ENCODE measurements around the gene CCDC86.
A peak's percentile ranks its signal among the peaks of the same experiment; 100 is the strongest.

The CCDC86 gene

GRCh38 chr11:60830478-60831142, 11.3 kb upstream of the CCDC86 start:
- DNase-seq (ENCODE audit: low read depth in 1 of 2, low spot score in 1 of 2) = no peak

- peak; percentile 54 to 73 for DNase-seq (ENCODE audit: low read depth in 1 of 2, low spot score in 1 of 2)
Measured at GRCh38 chr11:60831143-60831500, 10.8 kb upstream of the CCDC86 start.

GRCh38 chr11:60831501-60832079, 10.3 kb upstream of the CCDC86 start:
- no peak for DNase-seq (ENCODE audit: low read depth in 1 of 2, low spot score in 1 of 2)

- DNase-seq (ENCODE audit: low read depth in 1 of 2, low spot score in 1 of 2) = no peak
Measured at GRCh38 chr11:60834742-60835533, 7.0 kb upstream of the CCDC86 start.

GRCh38 chr11:60835534-60835846, 6.4 kb upstream of the CCDC86 start:
- DNase-seq (ENCODE audit: low read depth in 1 of 2, low spot score in 1 of 2) = no peak

GRCh38 chr11:60836866-60837515, 4.9 kb upstream of the CCDC86 start:
- DNase-seq (ENCODE audit: low read depth in 1 of 2, low spot score in 1 of 2) = no peak

GRCh38 chr11:60838132-60838531, 3.8 kb upstream of the CCDC86 start:
- DNase-seq (ENCODE audit: low read depth in 1 of 2, low spot score in 1 of 2) = no peak

GRCh38 chr11:60840470-60841430, 1.2 kb upstream of the CCDC86 start:
- DNase-seq (ENCODE audit: low read depth in 1 of 2, low spot score in 1 of 2) = no peak

- DNase-seq (ENCODE audit: low read depth in 1 of 2, low spot score in 1 of 2) = no peak
Measured at GRCh38 chr11:60842668-60843600, 1.0 kb downstream of the CCDC86 start.

- DNase-seq (ENCODE audit: low read depth in 1 of 2, low spot score in 1 of 2) = no peak
Measured at GRCh38 chr11:60844045-60844869, 2.3 kb downstream of the CCDC86 start.

- DNase-seq (ENCODE audit: low read depth in 1 of 2, low spot score in 1 of 2) = no peak
Measured at GRCh38 chr11:60844870-60845221, 2.9 kb downstream of the CCDC86 start.

- no peak for DNase-seq (ENCODE audit: low read depth in 1 of 2, low spot score in 1 of 2)
Measured at GRCh38 chr11:60845338-60845737, 3.4 kb downstream of the CCDC86 start.

- DNase-seq (ENCODE audit: low read depth in 1 of 2, low spot score in 1 of 2) = no peak
Measured at GRCh38 chr11:60847281-60847680, 5.4 kb downstream of the CCDC86 start.

- DNase-seq (ENCODE audit: low read depth in 1 of 2, low spot score in 1 of 2) = no peak
Measured at GRCh38 chr11:60847896-60848295, 6.0 kb downstream of the CCDC86 start.

- DNase-seq (ENCODE audit: low read depth in 1 of 2, low spot score in 1 of 2) = no peak
Measured at GRCh38 chr11:60848714-60849151, 6.8 kb downstream of the CCDC86 start.

- no peak for DNase-seq (ENCODE audit: low read depth in 1 of 2, low spot score in 1 of 2)
Measured at GRCh38 chr11:60849641-60850520, 8.0 kb downstream of the CCDC86 start.

GRCh38 chr11:60851327-60852104, 9.6 kb downstream of the CCDC86 start:
- no peak for DNase-seq (ENCODE audit: low read depth in 1 of 2, low spot score in 1 of 2)
